ENCODE measurements around the gene DSCAML1.

The DSCAML1 gene

GRCh38 chr11:117606790-117607189 is 190.2 kb downstream of the DSCAML1 start:
- no peak for DNase-seq (ENCODE audit: extremely low read depth, low read depth)
- no peak for TF ChIP-seq CTCF (IDR thresholded peaks at IDR 0.05; ENCODE audit: low read depth, low read length)

GRCh38 chr11:117606211-117606610 is 190.8 kb downstream of the DSCAML1 start:
- DNase-seq (ENCODE audit: extremely low read depth, low read depth) = no peak
- TF ChIP-seq CTCF (IDR thresholded peaks at IDR 0.05; ENCODE audit: low read depth, low read length) = no peak

- no peak for DNase-seq (ENCODE audit: extremely low read depth, low read depth)
- no peak for TF ChIP-seq CTCF (IDR thresholded peaks at IDR 0.05; ENCODE audit: low read depth, low read length)
Observed at GRCh38 chr11:117605331-117605730, 191.7 kb downstream of the DSCAML1 start.

GRCh38 chr11:117604336-117604995 is 192.6 kb downstream of the DSCAML1 start:
- DNase-seq (ENCODE audit: extremely low read depth, low read depth) = no peak
- TF ChIP-seq CTCF (IDR thresholded peaks at IDR 0.05; ENCODE audit: low read depth, low read length) = no peak

GRCh38 chr11:117603932-117604331 is 193.1 kb downstream of the DSCAML1 start:
- no peak for DNase-seq (ENCODE audit: extremely low read depth, low read depth)
- TF ChIP-seq CTCF (IDR thresholded peaks at IDR 0.05; ENCODE audit: low read depth, low read length) = no peak

GRCh38 chr11:117601006-117601708 is 195.9 kb downstream of the DSCAML1 start:
- DNase-seq (ENCODE audit: extremely low read depth, low read depth) = no peak
- no peak for TF ChIP-seq CTCF (IDR thresholded peaks at IDR 0.05; ENCODE audit: low read depth, low read length)

- DNase-seq (ENCODE audit: extremely low read depth, low read depth) = no peak
- no peak for TF ChIP-seq CTCF (IDR thresholded peaks at IDR 0.05; ENCODE audit: low read depth, low read length)
Observed at GRCh38 chr11:117600234-117600783, 196.7 kb downstream of the DSCAML1 start.
